ENCODE measurements around the gene GFRA4.

The GFRA4 gene

DNA sequence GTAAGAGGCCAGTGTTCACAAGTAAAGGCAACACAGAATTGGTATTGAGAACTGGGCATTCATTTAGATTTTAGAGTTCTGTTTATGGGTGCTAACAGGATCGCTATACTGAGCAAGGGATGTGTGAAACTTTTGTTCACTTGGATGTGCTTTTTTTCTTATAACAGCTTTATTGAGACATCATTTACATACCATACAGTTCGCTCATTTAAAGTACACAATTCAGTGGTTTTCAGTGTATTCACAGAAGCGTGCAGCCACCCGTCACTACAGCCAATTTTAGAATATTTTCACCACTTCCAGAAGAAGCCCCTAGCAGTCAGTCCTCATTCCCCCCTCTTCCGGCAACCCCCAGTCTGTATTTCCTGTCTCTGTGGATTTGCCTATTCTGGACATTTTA, 48.7 kb downstream of the GFRA4 start:
- H3K27me3 ChIP-seq: no peaks in the 10 kb centered on the region
- H3K4me1 ChIP-seq: 0 out of 2 replicates have a peak, but pooled peaks cover 3% of the 10 kb centered on the region
- no peak for DNase-seq
- no peaks in the 10 kb centered on the region for H3K9me3 ChIP-seq
- no peaks in the 10 kb centered on the region for H3K36me3 ChIP-seq
- TF ChIP-seq, protein P1, sequence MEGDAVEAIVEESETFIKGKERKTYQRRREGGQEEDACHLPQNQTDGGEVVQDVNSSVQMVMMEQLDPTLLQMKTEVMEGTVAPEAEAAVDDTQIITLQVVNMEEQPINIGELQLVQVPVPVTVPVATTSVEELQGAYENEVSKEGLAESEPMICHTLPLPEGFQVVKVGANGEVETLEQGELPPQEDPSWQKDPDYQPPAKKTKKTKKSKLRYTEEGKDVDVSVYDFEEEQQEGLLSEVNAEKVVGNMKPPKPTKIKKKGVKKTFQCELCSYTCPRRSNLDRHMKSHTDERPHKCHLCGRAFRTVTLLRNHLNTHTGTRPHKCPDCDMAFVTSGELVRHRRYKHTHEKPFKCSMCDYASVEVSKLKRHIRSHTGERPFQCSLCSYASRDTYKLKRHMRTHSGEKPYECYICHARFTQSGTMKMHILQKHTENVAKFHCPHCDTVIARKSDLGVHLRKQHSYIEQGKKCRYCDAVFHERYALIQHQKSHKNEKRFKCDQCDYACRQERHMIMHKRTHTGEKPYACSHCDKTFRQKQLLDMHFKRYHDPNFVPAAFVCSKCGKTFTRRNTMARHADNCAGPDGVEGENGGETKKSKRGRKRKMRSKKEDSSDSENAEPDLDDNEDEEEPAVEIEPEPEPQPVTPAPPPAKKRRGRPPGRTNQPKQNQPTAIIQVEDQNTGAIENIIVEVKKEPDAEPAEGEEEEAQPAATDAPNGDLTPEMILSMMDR (IDR thresholded peaks at IDR 0.05; ENCODE audit: low read depth, low read length): no peak
- H3K4me3 ChIP-seq (ENCODE audit: low read depth, low read length): no peak overlapping the region

DNA sequence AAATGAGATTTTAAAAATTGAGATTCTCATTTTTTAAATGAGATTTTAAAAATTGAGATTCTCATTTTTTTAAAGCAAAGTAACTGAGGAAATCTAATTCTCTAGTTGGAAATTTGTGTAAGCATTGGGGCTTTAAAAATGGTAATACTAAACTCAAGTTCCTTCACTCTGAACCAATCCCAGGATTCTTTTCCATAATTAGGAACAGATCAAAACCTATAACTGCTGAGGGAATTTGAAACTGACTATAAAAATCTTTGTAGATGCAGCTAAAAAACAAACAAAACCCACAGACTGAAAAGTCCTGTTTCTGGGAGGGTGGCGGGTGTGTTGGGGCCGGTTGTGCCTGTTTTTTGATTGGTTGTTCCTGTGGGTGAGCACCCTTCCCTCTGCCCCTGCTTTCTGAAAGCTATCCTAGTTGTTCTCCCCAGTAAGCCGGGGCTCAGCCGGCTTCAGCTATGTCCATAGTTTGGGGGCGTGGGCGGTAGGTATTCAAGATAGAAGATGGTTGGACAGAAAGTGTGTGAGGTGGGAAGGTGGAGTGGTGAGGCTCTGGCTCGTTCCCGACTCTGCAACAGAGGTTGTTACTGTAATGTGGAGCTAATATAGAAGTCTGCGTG, 49.3 kb downstream of the GFRA4 start:
- Histone ChIP-seq H3K36me3 (no peaks in the 10 kb centered on the region), H3K4me1 (no peaks in the 10 kb centered on the region), H3K27me3 (no peaks in the 10 kb centered on the region), H3K4me3 (ENCODE audit: low read depth, low read length) (no peak overlapping the region), H3K9me3 (no peaks in the 10 kb centered on the region)
- DNase-seq: no peak
- TF ChIP-seq, protein P1 (IDR thresholded peaks at IDR 0.05; ENCODE audit: low read depth, low read length): no peak

DNA sequence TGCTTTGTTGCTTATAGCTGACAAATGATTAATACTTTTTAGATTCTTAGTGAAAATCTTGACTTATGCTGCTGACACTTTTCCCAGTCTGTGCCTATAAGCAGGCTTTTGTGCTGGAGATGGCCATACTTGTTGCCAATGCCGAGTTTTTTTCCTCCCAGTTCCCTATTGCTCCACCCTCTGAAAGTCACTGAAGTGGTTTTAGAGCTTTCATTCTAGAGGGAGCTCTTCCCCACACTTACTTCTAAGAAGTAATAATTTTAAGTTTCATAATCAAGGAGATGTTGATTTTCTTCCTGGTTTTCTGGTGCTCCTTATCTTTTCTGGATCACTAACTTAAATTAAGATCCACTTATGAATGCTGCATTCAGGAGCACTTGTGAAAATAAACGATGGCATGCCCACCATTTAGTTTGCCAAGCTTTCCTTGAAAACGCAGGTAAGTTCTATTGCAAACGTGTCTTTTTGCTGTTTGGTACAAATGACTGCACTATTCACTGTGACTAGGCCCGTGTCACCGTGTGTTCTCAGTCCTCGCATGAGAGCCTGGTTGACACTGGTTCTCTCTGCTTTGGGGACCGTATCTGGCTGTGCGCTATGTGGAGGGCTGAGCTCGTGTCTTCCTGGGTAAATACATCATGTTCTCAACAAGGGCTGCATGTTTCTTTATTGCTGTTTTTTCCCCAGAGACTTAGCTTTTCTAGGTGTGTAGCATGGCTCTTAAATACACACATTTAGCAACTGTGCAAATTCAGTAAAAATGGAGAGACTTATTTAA, 50.2 kb downstream of the GFRA4 start:
- TF ChIP-seq, protein P1 (IDR thresholded peaks at IDR 0.05; ENCODE audit: low read depth, low read length): no peak
- Histone ChIP-seq H3K4me3 (ENCODE audit: low read depth, low read length) (no peak overlapping the region), H3K36me3 (no peaks in the 10 kb centered on the region; the same call in 1 of the 2 replicates), H3K9me3 (no peaks in the 10 kb centered on the region), H3K27me3 (no peaks in the 10 kb centered on the region), H3K4me1 (no peaks in the 10 kb centered on the region)
- no peak for DNase-seq

DNA sequence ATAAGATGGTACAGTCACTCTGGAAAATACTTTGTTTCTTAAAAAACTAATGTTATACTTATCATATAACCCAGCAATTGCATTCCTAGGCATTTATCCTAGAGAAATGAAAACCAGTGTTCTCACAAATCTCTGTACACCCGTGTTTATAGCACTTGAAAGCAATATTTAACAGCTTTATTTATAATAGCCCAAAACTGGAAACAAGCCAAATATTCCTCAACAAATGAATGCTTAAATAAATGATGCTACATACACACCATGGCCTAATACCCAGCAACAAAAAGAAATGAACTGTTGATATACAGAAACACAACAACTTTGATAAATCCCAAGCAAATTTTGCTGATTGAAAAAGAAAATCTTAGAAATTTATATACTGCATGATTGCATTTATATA, 51.3 kb downstream of the GFRA4 start:
- H3K9me3 ChIP-seq: no peaks in the 10 kb centered on the region
- TF ChIP-seq, protein P1 (IDR thresholded peaks at IDR 0.05; ENCODE audit: low read depth, low read length): no peak
- H3K36me3 ChIP-seq: no peaks in the 10 kb centered on the region; the same call in 1 of the 2 replicates
- no peaks in the 10 kb centered on the region for H3K27me3 ChIP-seq
- no peak for DNase-seq
- H3K4me1 ChIP-seq: no peaks in the 10 kb centered on the region
- H3K4me3 ChIP-seq (ENCODE audit: low read depth, low read length): no peak overlapping the region
